Type B pancreatic cell (in vitro differentiated cells): ENCODE data around the gene MAST4. TPM values are rescaled to one million over a fixed set of nuclear protein-coding genes. Genes with fewer than 3 reads are reported as not detected.

Source experiments
- DNase-seq: peaks from one replicate; pipeline ENCODE4 v3.0.0; 2021; ENCODE audit warnings: mixed read lengths; ENCODE audit not compliant: unreplicated experiment; ENCODE audit errors: extremely low spot score
- H3K27ac Mint-ChIP-seq: 2 replicates; pipeline ENCODE4 v1.8.0; 2021; ENCODE audit warnings: mild to moderate bottlenecking, mixed read lengths
- H3K27me3 Mint-ChIP-seq: 2 replicates; pipeline ENCODE4 v1.8.0; 2021; ENCODE audit warnings: mixed read lengths
- H3K36me3 Mint-ChIP-seq: 2 replicates; pipeline ENCODE4 v1.8.0; 2021; ENCODE audit warnings: mixed read lengths
- H3K4me1 Mint-ChIP-seq: one replicate; pipeline ENCODE4 v1.8.0; 2021; ENCODE audit warnings: mixed read lengths; ENCODE audit not compliant: unreplicated experiment
- H3K4me3 Mint-ChIP-seq: 2 replicates; pipeline ENCODE4 v1.8.0; 2021; ENCODE audit warnings: mild to moderate bottlenecking, mixed read lengths
- H3K9me3 Mint-ChIP-seq: 2 replicates; pipeline ENCODE4 v1.8.0; 2021; ENCODE audit warnings: mixed read lengths
- total RNA-seq: library from RNA; stranded (reverse); gene quantifications from 2 replicates; pipeline ENCODE4 v1.2.1, GENCODE V29; 2021; ENCODE audit warnings: low replicate concordance
- TF ChIP-seq, protein P1 (sequence below): fragments of 200-600 bp; sonication (generic); conservative IDR thresholded peaks from 2 replicates; pipeline ENCODE4 v1.5.0; 2021; ENCODE audit warnings: antibody characterized with exemption, mild to moderate bottlenecking

MAST4 gene
- total RNA-seq, 1 donor from 2014 or later: 23.0 TPM

DNA sequence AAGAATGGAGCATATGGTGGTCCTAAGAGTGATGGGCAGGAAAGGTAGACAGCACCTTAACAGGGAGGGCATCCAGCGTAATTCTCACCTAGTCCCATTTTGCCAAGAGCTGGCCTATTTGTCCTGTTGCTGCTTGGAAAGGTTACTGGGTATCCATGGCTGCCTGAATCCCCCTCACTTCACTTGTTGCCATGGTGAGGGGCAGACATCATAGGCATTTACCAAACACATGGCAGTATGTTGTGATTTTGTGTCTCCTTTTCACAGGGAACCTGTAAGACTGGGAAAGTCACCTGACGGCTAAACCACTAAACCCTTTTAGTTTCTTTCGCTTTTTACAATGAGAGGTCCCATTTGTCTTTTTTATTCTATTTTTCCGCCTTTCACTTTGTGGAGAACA is 373.3 kb downstream of the MAST4 start:
- H3K36me3 Mint-ChIP-seq: no peaks in the 10 kb centered on the region

DNA sequence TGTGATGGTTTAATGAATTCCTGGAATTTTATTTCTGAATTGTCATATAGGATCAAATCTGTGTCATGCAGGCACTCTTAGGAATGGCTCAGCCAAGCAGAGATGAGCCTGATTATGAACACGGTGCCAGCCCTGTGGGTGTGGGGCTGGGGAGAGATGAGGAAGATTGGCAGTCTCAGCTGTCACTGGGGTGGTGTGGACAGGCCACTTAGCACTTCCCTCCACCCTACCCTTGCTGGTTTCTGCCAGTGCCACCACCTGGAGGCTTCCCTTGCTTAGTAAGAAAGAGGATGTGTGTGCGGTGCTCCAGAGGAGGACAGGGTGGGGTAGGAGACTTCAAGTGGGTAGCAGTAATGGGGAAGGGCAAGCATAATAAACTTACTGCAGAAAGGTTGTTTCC is 373.8 kb downstream of the MAST4 start:
- Mint-ChIP-seq H3K4me3 (no peak overlapping the region), H3K9me3 (no peaks in the 10 kb centered on the region), H3K27ac (no peak overlapping the region), H3K27me3 (no peaks in the 10 kb centered on the region), H3K4me1 (no peaks in the 10 kb centered on the region), H3K36me3 (no peaks in the 10 kb centered on the region)
- TF ChIP-seq, protein P1, sequence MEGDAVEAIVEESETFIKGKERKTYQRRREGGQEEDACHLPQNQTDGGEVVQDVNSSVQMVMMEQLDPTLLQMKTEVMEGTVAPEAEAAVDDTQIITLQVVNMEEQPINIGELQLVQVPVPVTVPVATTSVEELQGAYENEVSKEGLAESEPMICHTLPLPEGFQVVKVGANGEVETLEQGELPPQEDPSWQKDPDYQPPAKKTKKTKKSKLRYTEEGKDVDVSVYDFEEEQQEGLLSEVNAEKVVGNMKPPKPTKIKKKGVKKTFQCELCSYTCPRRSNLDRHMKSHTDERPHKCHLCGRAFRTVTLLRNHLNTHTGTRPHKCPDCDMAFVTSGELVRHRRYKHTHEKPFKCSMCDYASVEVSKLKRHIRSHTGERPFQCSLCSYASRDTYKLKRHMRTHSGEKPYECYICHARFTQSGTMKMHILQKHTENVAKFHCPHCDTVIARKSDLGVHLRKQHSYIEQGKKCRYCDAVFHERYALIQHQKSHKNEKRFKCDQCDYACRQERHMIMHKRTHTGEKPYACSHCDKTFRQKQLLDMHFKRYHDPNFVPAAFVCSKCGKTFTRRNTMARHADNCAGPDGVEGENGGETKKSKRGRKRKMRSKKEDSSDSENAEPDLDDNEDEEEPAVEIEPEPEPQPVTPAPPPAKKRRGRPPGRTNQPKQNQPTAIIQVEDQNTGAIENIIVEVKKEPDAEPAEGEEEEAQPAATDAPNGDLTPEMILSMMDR: no peak
- DNase-seq: no peak

More for the DNA sequence above, 373.3 kb downstream of the MAST4 start:
- TF ChIP-seq, protein P1: no peak
- no peak overlapping the region for H3K4me3 Mint-ChIP-seq
- H3K4me1 Mint-ChIP-seq: no peaks in the 10 kb centered on the region
- no peaks in the 10 kb centered on the region for H3K27me3 Mint-ChIP-seq
- no peak for DNase-seq
- H3K27ac Mint-ChIP-seq: no peak overlapping the region
- H3K9me3 Mint-ChIP-seq: no peaks in the 10 kb centered on the region

DNA sequence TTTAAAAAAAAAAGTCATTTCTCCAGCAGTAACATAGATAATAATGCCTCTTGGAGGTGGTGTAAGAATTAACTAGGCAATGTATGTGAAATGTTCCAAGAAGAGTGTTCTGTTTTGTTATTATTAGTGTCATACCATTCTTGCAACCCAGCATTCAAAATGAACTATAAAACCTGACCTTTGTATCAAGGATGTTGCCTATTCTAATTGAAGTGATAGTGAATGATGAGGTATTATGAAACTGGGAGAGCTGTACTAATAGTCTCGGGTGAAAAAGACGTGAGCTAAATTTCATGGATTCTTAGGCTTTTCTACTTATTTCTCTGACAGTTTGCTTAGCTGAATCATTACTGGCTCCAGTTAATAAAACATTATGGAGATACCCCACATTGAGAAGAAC is 375.8 kb downstream of the MAST4 start:
- Mint-ChIP-seq H3K27ac (no peak overlapping the region), H3K4me1 (no peaks in the 10 kb centered on the region), H3K4me3 (no peak overlapping the region), H3K36me3 (no peaks in the 10 kb centered on the region), H3K27me3 (no peaks in the 10 kb centered on the region), H3K9me3 (no peaks in the 10 kb centered on the region)
- TF ChIP-seq, protein P1: no peak
- DNase-seq: no peak

DNA sequence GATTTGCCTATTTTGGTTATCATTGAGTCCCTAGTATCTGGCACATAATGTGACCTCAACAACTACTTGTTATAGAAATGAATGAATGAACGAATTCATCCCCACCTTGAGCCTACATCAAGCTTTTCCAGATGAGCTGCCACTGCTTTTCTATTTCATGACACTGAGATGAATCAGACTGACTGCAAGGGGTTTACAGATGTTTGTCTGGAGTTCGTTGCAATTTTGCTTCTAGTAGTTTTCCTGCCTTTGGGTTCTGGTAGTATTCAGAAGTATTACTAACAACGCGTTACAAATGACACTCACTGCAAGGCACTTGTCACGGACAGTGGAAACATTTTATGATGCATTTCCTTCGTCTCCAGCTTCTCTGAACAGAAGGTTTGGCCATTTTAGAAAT is 378.1 kb downstream of the MAST4 start:
- TF ChIP-seq, protein P1: no peak
- no peak overlapping the region for H3K4me3 Mint-ChIP-seq
- H3K27me3 Mint-ChIP-seq: peaks cover 5% of the 10 kb centered on the region
- H3K27ac Mint-ChIP-seq: no peak overlapping the region
- H3K9me3 Mint-ChIP-seq: no peaks in the 10 kb centered on the region
- no peaks in the 10 kb centered on the region for H3K36me3 Mint-ChIP-seq
- H3K4me1 Mint-ChIP-seq: no peaks in the 10 kb centered on the region
- DNase-seq: no peak

DNA sequence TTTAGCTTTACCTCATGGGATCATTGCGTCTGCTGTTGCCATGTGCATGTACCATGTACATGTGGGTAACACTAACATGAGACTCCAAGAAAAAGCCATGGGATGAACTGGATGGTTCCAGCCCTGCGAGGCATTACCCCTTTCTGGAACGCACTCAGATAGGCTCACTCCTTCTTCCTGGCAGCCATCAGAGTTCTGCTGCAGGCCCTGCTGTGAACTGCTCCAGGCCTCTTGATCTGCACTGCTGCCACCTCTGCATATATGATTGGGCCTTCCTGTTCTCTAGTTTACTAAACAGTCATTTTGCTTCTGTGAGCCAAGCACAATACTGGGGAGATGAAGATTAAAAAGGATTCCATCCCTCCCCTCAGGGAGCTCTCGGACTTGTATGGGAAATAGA is 379.9 kb downstream of the MAST4 start:
- no peak overlapping the region for H3K4me3 Mint-ChIP-seq
- no peaks in the 10 kb centered on the region for H3K9me3 Mint-ChIP-seq
- H3K4me1 Mint-ChIP-seq: no peaks in the 10 kb centered on the region
- no peak for DNase-seq
- H3K27ac Mint-ChIP-seq: no peak overlapping the region
- peaks cover 5% of the 10 kb centered on the region for H3K27me3 Mint-ChIP-seq
- TF ChIP-seq, protein P1: no peak
- no peaks in the 10 kb centered on the region for H3K36me3 Mint-ChIP-seq

DNA sequence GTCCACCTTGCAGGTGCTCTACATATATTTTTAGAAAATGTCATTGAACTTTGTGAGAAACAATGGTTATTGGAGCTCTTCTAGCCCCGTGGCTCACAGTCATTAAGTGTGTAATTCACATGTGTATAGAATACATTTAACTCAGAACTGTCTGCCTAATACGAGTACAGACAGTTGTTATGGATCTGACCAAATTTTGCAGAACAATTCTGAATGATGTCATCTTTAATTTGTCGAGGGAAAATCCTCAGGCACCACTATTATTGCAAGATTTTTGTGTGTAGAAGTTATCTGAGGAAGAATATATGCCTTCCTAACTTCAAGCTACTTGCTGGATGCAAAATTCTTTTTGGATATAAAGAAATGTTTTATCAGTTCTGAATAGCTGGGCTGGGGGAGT is 383.5 kb downstream of the MAST4 start:
- Mint-ChIP-seq H3K27me3 (peaks cover 5% of the 10 kb centered on the region), H3K4me3 (no peak overlapping the region), H3K9me3 (no peaks in the 10 kb centered on the region), H3K27ac (no peak overlapping the region), H3K36me3 (no peaks in the 10 kb centered on the region), H3K4me1 (no peaks in the 10 kb centered on the region)
- TF ChIP-seq, protein P1: no peak
- no peak for DNase-seq
